Measurements from ENCODE around the gene RNF220.

GRCh38 chr1:44544960-44545359 lies 139.9 kb downstream of the RNF220 start:
- TF ChIP-seq CTCF (IDR thresholded peaks at IDR 0.05) (no peak), POLR2A (IDR thresholded peaks at IDR 0.05) (no peak)
